Neural cell (in vitro differentiated cells): ENCODE data around the gene ZNF516. TPM values are rescaled to one million over a fixed set of nuclear protein-coding genes. Genes with fewer than 3 reads are reported as not detected.

ENCODE experiments used
- H2AFZ ChIP-seq: fragments of 200-600, 300-800 bp; sonication (generic), shearing (Covaris generic); 2 replicates; pipeline ENCODE4 v1.6.0; 2014; ENCODE audit warnings: low read depth, mild to moderate bottlenecking, antibody characterized with exemption, low read length, moderate library complexity
- H3F3A ChIP-seq: fragments of 200-600 bp; shearing (Covaris generic); 2 replicates; pipeline ENCODE4 v1.6.1; 2016; ENCODE audit warnings: mild to moderate bottlenecking, moderate library complexity, mixed read lengths, antibody characterized with exemption, low read length; ENCODE audit not compliant: insufficient read depth, poor library complexity, severe bottlenecking
- H3K27ac ChIP-seq: fragments of 200-600, 300-800 bp; sonication (generic), shearing (Covaris generic); 2 replicates; pipeline ENCODE4 v1.5.1; 2014; ENCODE audit warnings: mild to moderate bottlenecking, low read length, moderate library complexity
- H3K27me3 ChIP-seq: fragments of 300-800, 200-600 bp; sonication (generic), shearing (Covaris generic); 2 replicates; pipeline ENCODE4 v1.6.0; 2014; ENCODE audit warnings: mild to moderate bottlenecking, low read depth, low read length, moderate library complexity; ENCODE audit not compliant: insufficient read depth
- H3K36me3 ChIP-seq: fragments of 300-800, 200-600 bp; sonication (generic), shearing (Covaris generic); 2 replicates; pipeline ENCODE4 v1.5.1; 2014; ENCODE audit warnings: mild to moderate bottlenecking, antibody characterized with exemption, low read length, moderate library complexity; ENCODE audit not compliant: insufficient read depth
- H3K4me2 ChIP-seq: fragments of 300-800, 200-600 bp; sonication (generic), shearing (Covaris generic); 2 replicates; pipeline ENCODE4 v1.6.0; 2014; ENCODE audit warnings: mild to moderate bottlenecking, low read length
- H3K4me3 ChIP-seq: fragments of 300-800, 200-600 bp; sonication (generic), shearing (Covaris generic); 2 replicates; pipeline ENCODE4 v1.5.1; 2014; ENCODE audit warnings: mild to moderate bottlenecking, low read length, moderate library complexity
- H3K79me2 ChIP-seq: fragments of 200-600 bp; shearing (Covaris generic); replicated peaks from 2 replicates; pipeline ENCODE4 v1.6.0; 2014; ENCODE audit warnings: mild to moderate bottlenecking, low read length, moderate library complexity; ENCODE audit not compliant: insufficient read depth
- H3K9ac ChIP-seq: fragments of 300-800, 200-600 bp; sonication (generic), shearing (Covaris generic); 2 replicates; pipeline ENCODE4 v1.6.1; 2016; ENCODE audit warnings: mild to moderate bottlenecking, low read length, mixed read lengths
- H3K9me2 ChIP-seq: fragments of 200-600 bp; shearing (Covaris generic); 2 replicates; pipeline ENCODE4 v1.6.1; 2016; ENCODE audit warnings: mild to moderate bottlenecking, low read length, mixed read lengths; ENCODE audit not compliant: insufficient read depth
- H3K9me3 ChIP-seq: fragments of 200-600, 300-800 bp; sonication (generic), shearing (Covaris generic); 2 replicates; pipeline ENCODE4 v1.6.1; 2016; ENCODE audit warnings: mild to moderate bottlenecking, mixed run types, low read length, moderate library complexity, mixed read lengths
- H4K20me1 ChIP-seq: fragments of 200-600 bp; shearing (Covaris generic); 2 replicates; pipeline ENCODE4 v1.6.1; 2016; ENCODE audit warnings: mild to moderate bottlenecking, mixed run types; ENCODE audit not compliant: insufficient read depth
- CTCF ChIP-seq: fragments of 450-650 bp; IDR thresholded peaks from 2 replicates; pipeline ENCODE4 v1.5.1; 2014; ENCODE audit warnings: antibody characterized with exemption, mild to moderate bottlenecking, moderate library complexity; ENCODE audit not compliant: poor library complexity, severe bottlenecking
- EP300 ChIP-seq: fragments of 450-650 bp; conservative IDR thresholded peaks from 2 replicates; pipeline ENCODE4 v1.6.1; 2014; ENCODE audit warnings: antibody characterized with exemption, mild to moderate bottlenecking, moderate library complexity; ENCODE audit not compliant: poor library complexity, severe bottlenecking
- EZH2 ChIP-seq: fragments of 200-600, 300-800 bp; shearing (Covaris generic), sonication (generic); IDR thresholded peaks from 2 replicates; pipeline ENCODE4 v1.6.1; 2014; ENCODE audit warnings: antibody characterized with exemption, low read length, borderline replicate concordance, mild to moderate bottlenecking; ENCODE audit not compliant: insufficient read depth, poor library complexity, severe bottlenecking
- MXI1 ChIP-seq: fragments of 450-650 bp; conservative IDR thresholded peaks from 2 replicates; pipeline ENCODE4 v1.6.1; 2014; ENCODE audit warnings: antibody characterized with exemption, mild to moderate bottlenecking; ENCODE audit not compliant: poor library complexity, severe bottlenecking
- POLR2AphosphoS5 ChIP-seq: IDR thresholded peaks from 2 replicates; pipeline ENCODE4 v1.6.1; 2012
- RAD21 ChIP-seq: fragments of 450-650 bp; conservative IDR thresholded peaks from 2 replicates; pipeline ENCODE4 v1.6.1; 2014; ENCODE audit warnings: antibody characterized with exemption, mild to moderate bottlenecking, moderate library complexity
- REST ChIP-seq: IDR thresholded peaks from 2 replicates; pipeline ENCODE4 v1.6.1; 2012; ENCODE audit warnings: borderline replicate concordance
- SMC3 ChIP-seq: fragments of 450-650 bp; conservative IDR thresholded peaks from 2 replicates; pipeline ENCODE4 v1.6.1; 2014; ENCODE audit warnings: antibody characterized with exemption, mild to moderate bottlenecking, moderate library complexity; ENCODE audit not compliant: poor library complexity
- TAF1 ChIP-seq: IDR thresholded peaks from 2 replicates; pipeline ENCODE4 v1.6.1; 2012; ENCODE audit warnings: low read depth
- polyA plus RNA-seq: library from polyadenylated mRNA; depleted of rRNA; stranded (reverse); fragments of >200 nt; gene quantifications from 2 replicates; pipeline ENCODE4 v1.2.3, GENCODE V29; 2014

ZNF516 gene
- polyA plus RNA-seq, 1 donor from 2014 or later: 11.5 TPM

GRCh38 chr18:76358774-76359173 is 136.3 kb downstream of the ZNF516 start:
- Histone ChIP-seq H3K4me2 (no peak overlapping the region), H3K27ac (no peak overlapping the region)

GRCh38 chr18:76357585-76358260 is 137.3 kb downstream of the ZNF516 start:
- Histone ChIP-seq H2AFZ (no peak overlapping the region), H3K4me2 (no peak overlapping the region), H3F3A (no peaks in the 10 kb centered on the region), H4K20me1 (no peaks in the 10 kb centered on the region), H3K79me2 (no peaks in the 10 kb centered on the region), H3K9ac (no peak overlapping the region), H3K4me3 (no peak overlapping the region), H3K27ac (no peak overlapping the region), H3K36me3 (no peaks in the 10 kb centered on the region), H3K27me3 (no peaks in the 10 kb centered on the region), H3K9me3 (peaks cover 3% of the 10 kb centered on the region), H3K9me2 (no peaks in the 10 kb centered on the region)
- TF ChIP-seq EZH2 (no peak), POLR2AphosphoS5 (no peak), MXI1 (no peak), SMC3 (no peak), CTCF (no peak), TAF1 (no peak), REST (no peak), EP300 (no peak), RAD21 (no peak)

More at GRCh38 chr18:76358774-76359173, 136.3 kb downstream of the ZNF516 start:
- no peak overlapping the region for H3K9ac ChIP-seq
- peaks cover 3% of the 10 kb centered on the region for H3K9me3 ChIP-seq
- no peaks in the 10 kb centered on the region for H3K79me2 ChIP-seq
- no peaks in the 10 kb centered on the region for H3K27me3 ChIP-seq
- no peaks in the 10 kb centered on the region for H3K9me2 ChIP-seq
- H4K20me1 ChIP-seq: no peaks in the 10 kb centered on the region
- H3F3A ChIP-seq: no peaks in the 10 kb centered on the region
- H2AFZ ChIP-seq: no peak overlapping the region
- no peak overlapping the region for H3K4me3 ChIP-seq
- TF ChIP-seq MXI1 (no peak), EP300 (no peak)
- H3K36me3 ChIP-seq: no peaks in the 10 kb centered on the region
